Right hindlimb (tissue), 1 donor: ENCODE results near the gene PI4KA.
"Not testable (repeated sequence)": the region's sequence is repeated elsewhere in the genome, so short reads cannot be mapped to it uniquely, and the experiment has no call there.

ENCODE experiments used
- DNase-seq: peaks from one replicate; pipeline ENCODE4 v3.0.0-alpha.2; 2018

Gene PI4KA

DNA sequence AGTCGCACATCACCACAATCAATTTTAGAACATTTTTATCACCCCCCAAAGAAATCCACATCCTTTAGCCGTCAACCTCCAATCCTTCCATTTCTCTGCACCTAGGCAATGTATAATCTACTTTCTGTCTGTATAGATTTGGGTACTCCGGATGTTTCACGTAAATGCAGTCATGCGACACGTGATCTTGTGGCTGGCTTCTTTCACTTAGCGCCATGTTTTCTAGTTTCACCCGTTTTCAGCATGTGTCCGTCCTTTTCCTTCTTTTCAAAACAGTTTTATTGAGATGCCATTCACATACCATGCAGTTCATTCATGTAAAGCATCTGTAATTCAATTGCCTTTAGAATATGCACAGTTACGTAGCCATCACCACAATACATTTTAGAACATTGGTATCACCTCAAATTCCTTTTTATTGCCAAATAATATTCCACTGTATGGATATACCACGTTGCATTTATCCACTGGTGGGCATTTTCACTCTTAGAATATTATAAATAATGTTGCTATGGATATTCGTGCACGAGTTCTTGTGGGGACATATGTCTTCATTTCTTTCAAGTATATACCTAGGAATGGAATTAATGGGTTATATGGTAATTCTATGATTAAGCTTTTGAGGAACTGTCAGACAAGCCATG, 179.7 kb downstream of the PI4KA start:
- DNase-seq: not testable (repeated sequence)

DNA sequence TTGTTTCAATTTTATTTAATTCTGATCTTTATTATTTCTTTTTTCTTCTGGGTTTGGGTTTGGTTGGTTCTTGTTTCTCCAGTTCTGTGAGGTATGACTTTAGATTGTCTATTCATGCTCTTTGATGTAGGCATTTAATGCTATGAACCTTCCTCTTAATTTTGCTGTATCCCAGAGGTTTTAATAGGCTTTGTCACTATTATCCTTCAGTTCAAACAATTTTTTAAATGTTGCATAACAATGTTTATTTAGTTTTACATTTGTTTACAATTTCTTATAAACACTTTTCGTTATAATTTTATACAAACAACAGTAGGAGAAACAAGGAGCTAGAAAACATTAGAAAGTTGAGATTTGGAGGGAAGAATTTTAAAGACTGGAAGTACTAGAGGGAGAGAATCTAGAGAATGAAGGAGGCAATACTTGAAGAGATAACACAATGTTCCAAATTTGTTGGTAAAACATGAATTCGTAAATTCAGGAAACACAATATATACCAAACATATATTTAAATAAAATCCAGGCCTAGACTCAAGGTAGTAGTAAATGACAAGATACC, 180.8 kb downstream of the PI4KA start:
- DNase-seq: no peak

DNA sequence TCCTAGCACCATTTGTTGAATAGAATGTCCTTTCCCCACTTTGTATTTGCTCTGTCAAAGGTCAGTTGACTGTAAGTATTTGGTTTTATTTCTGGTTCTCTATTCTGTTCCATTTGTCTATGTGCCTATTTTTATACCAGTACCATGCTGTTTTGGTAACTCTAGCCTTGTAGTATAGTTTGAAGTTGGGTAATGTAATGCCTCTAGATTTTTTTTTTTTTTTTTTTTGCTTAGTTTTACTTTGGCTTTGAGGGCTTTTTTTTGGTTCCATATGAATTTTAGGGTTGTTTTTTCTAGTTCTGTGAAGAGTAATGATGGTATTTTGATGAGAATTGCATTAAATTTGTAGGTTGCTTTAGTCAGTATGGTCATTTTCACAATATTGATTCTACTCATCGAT, 183.0 kb downstream of the PI4KA start:
- not testable (repeated sequence) for DNase-seq

DNA sequence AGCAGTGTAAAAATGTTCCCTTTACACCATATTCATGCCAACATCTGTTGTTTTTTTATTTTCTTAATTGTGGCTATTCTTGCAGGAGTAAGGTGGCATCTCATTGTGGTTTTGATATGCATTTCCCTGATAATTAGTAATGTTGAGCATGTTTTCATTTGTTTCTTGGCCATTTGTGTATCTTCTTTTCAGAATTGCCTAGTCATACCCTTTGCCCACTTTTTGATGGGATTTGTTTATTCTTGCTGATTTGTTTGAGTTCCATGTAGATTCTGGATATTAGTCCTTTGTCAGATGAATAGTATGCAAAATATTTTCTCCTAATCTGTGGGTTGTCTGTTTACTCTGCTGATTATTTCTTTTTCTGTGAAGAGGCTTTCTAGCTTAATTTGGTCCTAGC, 183.6 kb downstream of the PI4KA start:
- DNase-seq: no peak

DNA sequence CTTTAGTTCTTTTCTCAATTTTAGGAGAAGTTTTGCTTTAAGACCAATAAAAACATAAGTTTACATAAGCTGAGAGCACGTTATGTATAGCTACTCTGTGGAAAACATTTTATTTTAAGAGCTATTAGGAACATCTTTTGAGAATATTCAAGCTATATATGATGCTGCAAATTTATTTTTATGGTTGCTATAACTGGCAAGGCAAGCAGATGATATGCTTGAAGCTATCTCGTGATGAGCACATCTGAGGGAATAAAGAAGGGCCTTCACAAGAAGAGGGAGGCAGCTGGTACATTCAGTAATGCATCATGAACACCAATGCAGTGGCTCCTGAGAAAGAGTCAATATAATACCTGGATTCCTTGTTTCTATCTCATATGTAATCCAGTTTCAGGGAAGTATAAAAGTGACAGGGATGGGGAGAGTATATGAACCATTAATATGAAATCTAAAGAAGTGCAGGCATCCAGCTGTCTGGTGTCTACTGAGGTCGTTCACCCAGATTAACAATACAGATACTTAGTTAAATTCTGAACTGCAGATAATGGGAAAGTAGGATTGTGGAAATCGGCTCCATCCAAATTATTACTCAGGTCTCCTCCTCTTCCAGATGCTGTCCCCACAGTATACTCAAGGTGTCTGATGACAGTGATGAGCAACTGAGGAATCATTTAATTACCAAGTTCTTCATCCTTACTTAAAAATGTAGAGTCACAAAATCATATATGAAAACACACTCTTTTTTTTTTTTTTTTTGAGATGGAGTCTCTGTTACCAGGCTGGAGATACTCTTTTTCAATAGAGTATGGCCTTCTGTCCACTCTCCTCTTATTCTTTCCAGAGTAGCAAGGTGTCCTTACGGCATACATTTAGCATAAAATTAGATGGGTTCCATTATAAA, 185.1 kb downstream of the PI4KA start:
- DNase-seq: no peak

DNA sequence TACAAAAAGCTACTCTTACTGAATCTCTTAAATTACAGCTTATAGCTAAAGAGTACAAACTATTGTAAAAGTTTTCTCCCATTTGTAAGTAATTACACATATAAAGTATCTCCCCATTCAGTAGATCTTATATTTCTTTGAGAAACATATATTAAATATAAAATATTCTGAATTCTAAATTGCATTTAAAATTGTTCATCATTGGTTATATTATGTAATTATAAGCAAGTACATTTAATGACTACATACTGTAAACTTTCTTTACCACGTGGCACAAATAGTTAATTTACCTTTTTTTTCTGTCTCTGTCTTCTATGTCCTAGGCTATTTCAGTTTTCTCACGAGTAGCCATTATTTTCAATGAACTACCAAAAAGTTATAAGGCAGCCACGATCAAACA, 185.9 kb downstream of the PI4KA start:
- DNase-seq: no peak

DNA sequence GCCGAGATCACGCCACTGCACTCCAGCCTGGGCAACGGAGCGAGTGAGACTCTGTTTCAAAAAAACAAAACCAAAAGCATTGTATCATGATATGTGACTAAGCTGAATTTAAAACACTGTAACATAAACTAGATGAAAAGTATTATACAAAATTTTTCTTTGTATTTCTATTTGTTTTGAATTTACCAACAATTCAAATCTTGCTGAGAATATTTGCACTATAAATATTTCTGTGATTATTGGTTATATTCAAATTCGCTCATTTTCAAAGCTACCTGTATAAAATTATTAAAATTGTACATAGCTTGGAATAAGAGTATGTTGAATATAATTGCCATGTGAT, 186.6 kb downstream of the PI4KA start:
- DNase-seq: no peak

DNA sequence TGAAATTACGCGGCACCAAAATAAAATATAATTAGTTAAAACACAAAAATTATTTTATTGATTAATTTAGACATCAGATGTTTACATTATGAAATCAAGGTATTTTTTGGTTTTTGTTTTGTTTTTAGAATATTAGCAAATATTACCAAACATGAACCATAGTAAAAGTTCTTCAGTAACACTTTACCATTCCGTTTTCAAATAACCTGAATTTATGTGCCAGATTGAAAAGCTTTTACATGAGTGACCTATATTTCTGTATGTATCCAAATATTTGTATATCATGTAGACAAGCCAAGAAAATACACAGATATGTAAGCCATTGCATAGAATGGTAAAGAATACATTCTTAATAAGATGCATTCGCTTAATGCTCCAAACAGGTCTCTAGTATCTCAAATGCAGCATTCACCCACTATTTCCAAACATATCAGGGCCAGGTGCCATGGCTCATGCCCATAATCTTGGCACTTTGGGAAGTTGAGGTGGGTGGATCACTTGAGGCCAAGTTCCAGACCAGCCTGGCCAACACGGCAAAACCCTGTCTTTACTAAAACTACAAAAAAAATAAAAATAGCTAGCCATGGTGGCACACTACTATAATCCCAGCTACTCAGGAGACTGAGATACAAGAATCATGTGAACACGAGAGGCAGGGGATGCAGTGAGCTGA, 187.1 kb downstream of the PI4KA start:
- no peak for DNase-seq

DNA sequence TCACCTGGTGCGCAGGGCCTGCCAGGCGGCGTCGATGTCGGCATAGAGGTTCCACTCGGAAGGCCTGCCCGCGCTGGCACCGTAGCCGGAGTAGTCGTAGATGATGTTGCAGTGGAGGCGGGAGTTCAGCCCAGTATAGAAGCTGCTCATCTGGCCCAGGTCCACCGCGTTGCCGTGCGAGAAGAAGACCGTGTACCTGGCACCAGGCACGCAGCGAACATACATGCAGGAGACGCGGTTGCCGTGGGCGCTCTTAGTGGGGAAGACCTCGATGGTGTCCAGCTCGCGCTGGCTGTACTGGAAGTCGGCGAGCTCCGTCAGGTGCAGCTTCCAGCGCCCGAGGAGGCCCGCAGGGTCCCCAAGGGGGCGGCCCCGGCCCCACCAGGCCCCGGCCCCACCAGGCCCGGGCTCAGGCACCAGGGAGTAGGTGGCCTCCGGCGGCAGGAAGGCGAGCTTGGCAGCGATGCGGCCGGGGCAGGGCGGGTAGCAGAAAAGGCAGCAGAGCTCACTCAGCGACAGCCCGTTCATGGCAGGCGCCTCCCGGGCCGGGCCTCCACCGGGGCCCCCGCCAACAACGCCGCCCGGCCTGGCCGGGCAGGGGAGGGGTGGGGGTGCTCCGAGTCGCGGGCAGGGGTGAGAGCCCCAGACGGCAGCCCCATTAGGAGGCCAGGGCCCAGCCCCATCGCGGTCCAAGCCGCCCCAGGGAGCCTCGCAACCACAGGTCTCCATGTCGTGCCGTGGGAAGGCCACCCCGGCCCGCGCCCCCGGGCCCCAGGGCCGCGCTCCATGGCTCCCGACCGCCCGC, 188.0 kb downstream of the PI4KA start:
- not testable (repeated sequence) for DNase-seq

DNA sequence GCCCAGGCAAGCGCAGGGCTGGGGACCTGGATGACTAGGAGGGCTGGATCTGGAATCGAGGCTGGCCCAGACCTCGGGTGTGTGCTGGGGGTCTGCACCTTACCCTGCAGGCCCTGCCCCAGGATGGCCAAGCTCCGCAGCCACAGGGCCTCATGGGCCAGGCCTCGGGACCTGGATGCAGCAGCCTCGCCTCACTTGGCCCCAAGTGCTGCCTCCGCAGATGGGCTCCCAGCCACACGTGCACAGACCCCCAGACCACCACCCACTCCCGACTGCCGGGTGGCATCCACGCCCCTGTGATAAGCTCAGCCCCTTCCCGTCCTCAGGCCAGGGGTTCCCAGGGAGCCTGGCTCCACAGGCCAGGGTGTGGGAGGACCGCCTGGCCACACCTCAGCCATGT, 188.7 kb downstream of the PI4KA start:
- not testable (repeated sequence) for DNase-seq

DNA sequence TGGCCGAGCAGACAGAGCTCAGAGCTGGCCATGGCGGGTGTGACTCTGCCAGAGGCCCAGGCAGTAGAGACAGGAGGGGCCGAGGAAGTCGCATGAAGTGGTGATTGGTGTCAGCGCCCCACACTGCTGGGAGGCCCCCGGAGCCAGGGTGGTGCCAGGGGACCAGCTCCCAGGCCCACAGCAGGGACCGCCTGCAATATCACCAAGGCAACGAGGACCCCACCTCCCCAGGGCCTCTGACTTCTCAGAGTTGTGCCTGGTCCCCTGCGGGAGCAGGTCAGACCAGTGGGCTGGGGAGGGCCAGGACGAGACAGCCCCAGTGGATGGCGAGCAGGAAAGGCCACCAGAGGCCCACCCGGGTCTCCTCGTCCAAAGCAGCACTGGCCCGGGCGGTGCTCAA, 189.1 kb downstream of the PI4KA start:
- DNase-seq: not testable (repeated sequence)

DNA sequence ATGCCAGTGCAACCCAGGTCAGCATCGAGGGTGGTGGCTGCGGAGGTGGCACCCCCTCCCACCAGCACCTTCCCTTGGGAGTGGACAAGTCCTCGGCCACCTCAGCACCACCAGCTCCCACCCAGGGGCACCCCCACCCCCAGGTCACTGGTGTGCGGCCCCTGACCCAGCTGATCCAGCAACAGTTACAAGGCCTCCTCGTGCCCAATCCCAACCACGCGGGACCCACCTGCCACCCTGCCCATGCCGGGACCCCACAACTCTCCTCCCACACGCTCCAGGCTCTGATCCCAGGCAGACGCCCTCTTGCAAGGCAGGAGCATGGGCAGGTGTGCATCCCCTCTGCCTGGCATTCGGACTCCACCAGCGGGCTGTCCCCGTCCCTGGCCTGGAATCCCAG, 189.8 kb downstream of the PI4KA start:
- DNase-seq: not testable (repeated sequence)

DNA sequence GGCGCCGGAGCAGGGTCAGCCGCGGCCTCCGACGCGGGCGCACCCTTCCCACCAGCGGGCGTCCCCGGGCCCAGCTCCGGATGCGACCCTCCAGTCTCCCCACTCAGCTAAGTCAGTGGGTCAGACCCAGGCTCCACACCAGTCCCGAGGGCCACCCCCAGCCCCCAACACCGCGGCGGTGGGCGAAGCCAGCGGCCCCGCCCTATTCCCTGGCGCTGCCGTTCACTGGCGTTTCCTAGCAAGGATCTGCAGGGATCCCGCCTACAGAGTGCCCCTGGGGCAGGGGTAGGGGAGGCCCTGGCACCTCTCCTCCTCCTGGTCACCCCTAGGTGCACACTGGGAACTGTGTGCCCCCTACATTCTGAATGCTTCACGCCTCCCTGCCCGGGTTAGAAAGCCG, 190.4 kb downstream of the PI4KA start:
- not testable (repeated sequence) for DNase-seq

DNA sequence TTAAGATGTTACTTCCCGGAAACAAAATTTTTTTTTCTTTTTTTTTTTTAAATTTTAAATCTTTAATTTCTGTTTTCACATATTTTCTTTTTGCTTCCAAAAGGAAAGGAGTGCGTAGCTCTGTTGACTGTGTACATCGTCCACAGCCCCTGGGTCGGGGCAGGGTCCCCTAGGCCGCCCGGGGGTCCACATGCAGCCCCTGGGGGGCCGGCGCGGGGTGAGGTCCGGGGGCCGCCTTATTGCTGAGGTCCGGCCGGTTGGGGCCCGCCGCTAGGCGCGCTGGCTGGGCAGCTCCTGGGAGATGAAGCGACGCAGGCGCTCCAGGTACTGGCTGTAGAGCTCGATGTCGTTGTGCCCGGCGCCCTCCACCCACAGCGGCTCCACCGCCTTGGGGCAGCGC, 191.1 kb downstream of the PI4KA start:
- not testable (repeated sequence) for DNase-seq

DNA sequence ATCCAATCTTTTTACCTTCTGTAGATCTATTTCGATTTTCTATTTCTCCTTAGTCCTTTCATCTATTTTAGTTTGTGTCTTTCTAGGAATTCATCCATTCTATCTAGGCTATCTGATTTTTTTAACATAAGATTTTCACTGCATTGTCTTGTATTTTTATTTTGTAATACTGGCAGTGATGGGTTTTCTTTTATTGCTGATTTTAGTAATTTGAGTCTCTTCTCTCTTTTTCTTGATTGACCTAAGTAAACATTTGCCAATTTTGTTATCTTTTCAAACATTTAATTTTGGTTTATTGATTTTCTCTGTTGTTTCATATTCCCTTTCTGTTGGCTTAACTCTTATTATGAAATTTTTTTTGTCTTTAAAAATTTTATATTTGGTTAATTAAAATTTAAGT, 192.1 kb downstream of the PI4KA start:
- no peak for DNase-seq

DNA sequence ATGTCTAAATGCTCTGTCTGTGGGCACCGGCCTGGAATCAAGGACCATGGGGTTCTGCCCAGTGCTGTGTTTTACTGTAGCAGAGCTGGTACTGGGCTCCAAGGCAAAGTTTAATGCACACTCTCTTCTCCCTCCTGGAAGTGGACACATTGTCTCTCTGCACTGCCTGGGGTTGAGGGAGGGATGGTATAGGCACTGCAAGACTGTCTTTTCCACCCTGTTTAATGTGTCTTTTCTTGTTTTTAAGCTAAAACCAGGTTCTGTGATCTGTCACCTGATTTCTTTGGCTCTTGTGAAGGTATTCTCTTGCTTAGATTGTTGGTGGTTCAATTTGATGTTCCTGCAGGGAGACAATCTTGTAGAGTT, 194.0 kb downstream of the PI4KA start:
- DNase-seq: no peak

DNA sequence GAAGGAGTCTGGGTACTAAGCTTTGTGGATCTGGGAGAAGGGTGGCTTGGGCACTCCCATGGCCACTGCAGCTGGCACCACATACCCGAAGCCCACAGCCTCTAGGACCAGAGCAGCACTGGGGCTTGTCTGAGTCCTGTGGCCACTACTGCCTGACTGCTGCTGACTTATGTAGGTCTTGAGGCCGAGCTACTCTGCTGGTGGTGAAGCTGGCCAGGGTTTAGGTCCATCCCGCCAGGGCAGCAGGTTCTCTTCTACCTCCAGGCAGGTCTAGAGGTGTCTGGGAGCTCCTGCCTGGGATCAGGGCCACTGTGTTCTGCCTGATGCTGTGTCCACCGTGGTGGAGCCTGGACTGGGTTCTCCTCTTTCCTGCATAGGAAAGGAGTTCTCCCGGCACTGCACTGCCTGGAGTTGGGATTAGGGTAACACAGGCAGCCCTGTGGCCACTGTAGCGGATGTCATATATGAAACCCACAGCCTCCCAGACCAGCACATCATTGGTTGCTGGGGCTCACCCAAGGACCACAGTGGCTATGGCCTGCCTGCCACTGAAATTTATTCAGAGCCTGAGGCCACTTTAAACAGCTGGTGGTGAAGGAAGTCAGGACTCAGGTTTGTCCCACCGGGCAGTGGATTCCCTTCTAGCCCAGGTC, 194.5 kb downstream of the PI4KA start:
- no peak for DNase-seq

DNA sequence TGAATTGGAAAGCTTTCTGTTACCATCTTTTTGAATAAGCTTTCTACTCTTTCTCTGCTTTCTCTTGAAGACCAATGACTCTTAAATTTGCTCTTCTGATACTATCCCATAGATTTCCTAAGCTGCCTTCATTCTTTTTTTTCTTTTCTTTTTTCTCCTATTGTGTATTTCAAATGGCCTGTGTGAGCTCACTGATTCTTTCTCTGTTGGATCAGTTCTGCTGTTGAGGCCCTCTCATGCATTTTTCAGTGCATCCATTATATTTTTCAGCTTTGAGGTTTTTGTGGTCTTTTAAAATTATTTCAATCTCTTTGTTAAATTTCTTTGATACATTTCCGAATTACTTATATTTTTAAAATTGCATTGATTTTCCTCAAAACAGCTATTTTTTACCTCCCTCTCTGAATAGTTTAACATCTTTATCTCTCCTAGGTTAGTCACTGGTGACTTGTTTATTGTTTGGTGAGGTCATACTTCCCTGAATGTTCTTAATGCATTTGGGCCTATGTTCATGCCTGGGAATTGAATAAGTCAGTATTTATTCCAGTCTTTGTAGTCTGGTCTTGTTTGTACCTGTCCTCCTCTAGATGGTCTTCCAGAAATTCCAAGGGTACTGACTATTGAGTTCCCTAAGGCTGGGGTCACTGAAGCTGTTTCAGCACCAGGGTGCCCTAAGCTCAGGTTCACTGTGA, 195.3 kb downstream of the PI4KA start:
- DNase-seq: no peak

DNA sequence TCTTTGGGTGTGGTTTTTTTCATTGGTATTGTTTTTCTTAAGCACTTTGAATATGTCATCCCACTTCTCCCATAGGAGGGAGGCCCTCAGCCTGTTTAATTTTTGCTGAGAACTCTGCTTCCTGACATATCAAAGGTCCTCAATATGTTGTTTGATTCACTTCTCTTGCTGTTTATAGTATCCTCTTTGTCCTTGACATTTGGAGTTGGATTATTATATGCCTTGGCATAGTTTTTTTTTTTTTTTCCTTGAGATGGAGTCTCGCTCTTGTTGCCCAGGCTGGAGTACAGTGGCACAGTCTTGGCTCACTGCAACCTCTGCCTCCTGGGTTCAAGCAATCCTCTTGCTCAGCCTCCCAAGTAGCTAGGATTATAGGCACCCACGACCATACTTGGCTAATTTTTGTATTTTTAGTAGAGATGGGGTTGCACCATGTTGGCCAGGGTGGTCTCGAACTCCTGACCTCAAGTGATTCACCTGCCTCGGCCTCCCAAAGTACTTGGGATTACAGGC, 196.0 kb downstream of the PI4KA start:
- not testable (repeated sequence) for DNase-seq

DNA sequence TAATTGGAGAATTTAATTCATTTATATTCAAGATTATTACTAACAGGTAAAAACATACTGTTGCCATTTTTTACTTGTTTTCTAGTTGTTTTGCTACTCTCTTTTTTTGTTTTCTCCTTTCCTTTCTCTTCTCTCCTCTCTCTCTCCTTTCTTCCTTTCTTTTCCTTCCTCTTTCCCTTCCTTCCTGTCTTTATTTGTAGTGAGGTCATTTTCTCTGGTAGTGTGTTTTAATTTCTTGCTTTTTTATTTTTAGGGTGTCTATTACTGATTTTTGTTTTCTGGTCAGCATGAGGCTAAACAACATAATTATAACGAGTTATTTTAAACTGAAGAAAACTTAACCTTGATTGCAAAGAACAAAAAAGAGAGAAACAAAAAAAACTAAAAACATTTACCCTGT, 197.1 kb downstream of the PI4KA start:
- DNase-seq: no peak

DNA sequence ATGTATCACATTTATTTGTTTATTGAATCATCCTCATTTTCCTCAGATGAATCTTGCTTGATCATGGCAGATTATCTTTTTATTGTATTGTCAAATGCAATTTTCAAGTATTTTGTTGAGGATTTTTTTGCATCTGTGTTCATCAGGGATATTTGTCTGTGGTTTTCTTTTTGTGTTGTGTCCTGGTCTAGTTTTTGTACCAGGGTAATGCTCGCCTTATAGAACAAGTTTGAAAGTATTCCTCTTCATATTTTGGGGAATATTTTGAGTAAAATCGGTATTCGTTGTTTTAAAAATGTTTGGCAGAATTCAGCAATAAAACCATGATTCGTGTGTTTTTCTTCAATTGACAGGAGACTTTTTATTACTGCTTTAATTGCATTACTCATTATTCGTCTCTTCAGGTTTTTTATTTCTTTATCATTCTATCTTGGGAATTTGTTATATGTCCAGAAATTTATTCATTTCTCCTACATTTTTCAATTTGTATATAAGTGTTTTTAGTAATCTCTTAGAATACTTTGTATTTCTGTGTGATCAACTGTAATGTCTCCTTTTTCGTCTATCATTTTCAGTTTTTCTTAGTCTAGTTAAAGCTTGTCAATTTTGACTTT, 198.1 kb downstream of the PI4KA start:
- DNase-seq: no peak
